ENCODE data around the gene CLEC3A. TPM values are rescaled to one million over a fixed set of nuclear protein-coding genes. Genes with fewer than 3 reads are reported as not detected.

Gene CLEC3A
- total and polyA plus RNA-seq, 2 donors (not counting 1 experiment from before 2014, with no cell fraction given): not detected

GRCh38 chr16:77993111-77993985, 29.0 kb upstream of the CLEC3A start:
- no peak overlapping the region for H3K4me2 ChIP-seq (replicated peaks; ENCODE audit: low read depth, low read length, poor library complexity, severe bottlenecking)
- no peaks in the 10 kb centered on the region for H3K4me1 ChIP-seq (ENCODE audit: control insufficient read depth in 2 of 2, insufficient read depth in 2 of 2, low read length in 2 of 2)
- intact Hi-C loops (cut with micrococcal nuclease): no loop called here
- Mint-ChIP-seq H3K4me1 (no peaks in the 10 kb centered on the region), H3K4me3 (no peak overlapping the region), H3K27ac (no peak overlapping the region), H3K9me3 (ENCODE audit: insufficient read depth) (peaks cover 9% of the 10 kb centered on the region), H3K27me3 (peaks cover 10% of the 10 kb centered on the region)
- H3K36me3 ChIP-seq (replicated peaks in 1 of 2; ENCODE audit: control extremely low read depth in 1 of 2, control insufficient read depth in 1 of 2, extremely low read depth in 1 of 2, insufficient read depth in 2 of 2, low read length in 1 of 2): no peaks in the 10 kb centered on the region
- H3K9me3 ChIP-seq (ENCODE audit: control extremely low read depth in 1 of 3, control insufficient read depth in 2 of 3, insufficient read depth in 1 of 3, low read length in 2 of 3): peaks cover 0 to 22% (median 0%) of the 10 kb centered on the region in 3 donors
- ATAC-seq (ENCODE audit: low read depth): no peak
- DNase-seq: no peak
- no peak overlapping the region for H3K27ac ChIP-seq (ENCODE audit: low read length in 2 of 2)
- no peak overlapping the region for H3K9ac ChIP-seq (ENCODE audit: low read length)
- H2AFZ ChIP-seq (ENCODE audit: insufficient read depth, low read depth, low read length, poor library complexity, severe bottlenecking): no peak overlapping the region
- TF ChIP-seq EZH2 (IDR thresholded peaks at IDR 0.05; ENCODE audit: borderline replicate concordance, insufficient read depth, low read depth, low read length, poor library complexity, severe bottlenecking): no peak
- TF ChIP-seq CTCF (IDR thresholded peaks at IDR 0.05): no peak
- CTCF ChIA-PET: interaction anchor here (0.6 to 1.9 kb wide), 2 partner anchors 11 to 23 kb away, joined by 3 to 10 read pairs; no protein-coding TSS in a partner anchor
- POLR2A ChIA-PET: no interaction called here
- WGBS (ENCODE audit: insufficient coverage): 61% methylated on average over 2 of the region's 6 CpGs
- no peaks in the 10 kb centered on the region for H3K79me2 ChIP-seq (ENCODE audit: control insufficient read depth, insufficient read depth, low read length)
- no peak overlapping the region for H3K4me3 ChIP-seq (ENCODE audit: control extremely low read depth in 1 of 5, extremely low read depth in 1 of 5, insufficient read depth in 1 of 5, low read depth in 2 of 5, low read length in 4 of 5)
- no peaks in the 10 kb centered on the region for H4K20me1 ChIP-seq (ENCODE audit: control insufficient read depth, insufficient read depth, low read length, poor library complexity, severe bottlenecking)
- no peaks in the 10 kb centered on the region for H3K27me3 ChIP-seq (replicated peaks in 1 of 4; ENCODE audit: control extremely low read depth in 1 of 4, control insufficient read depth in 3 of 4, insufficient read depth in 4 of 4, low read length in 3 of 4)

- H3K9ac ChIP-seq (ENCODE audit: low read length): no peak overlapping the region
- POLR2A ChIA-PET: no interaction called here
These were observed 26.4 kb upstream of the CLEC3A start for GRCh38 chr16:77995843-77996455.

More at GRCh38 chr16:77995843-77996455, 26.4 kb upstream of the CLEC3A start:
- H3K9me3 Mint-ChIP-seq (ENCODE audit: insufficient read depth): peaks cover 9% of the 10 kb centered on the region
- Histone ChIP-seq H2AFZ (ENCODE audit: insufficient read depth, low read depth, low read length, poor library complexity, severe bottlenecking) (no peak overlapping the region), H4K20me1 (ENCODE audit: control insufficient read depth, insufficient read depth, low read length, poor library complexity, severe bottlenecking) (no peaks in the 10 kb centered on the region), H3K36me3 (replicated peaks in 1 of 2; ENCODE audit: control extremely low read depth in 1 of 2, control insufficient read depth in 1 of 2, extremely low read depth in 1 of 2, insufficient read depth in 2 of 2, low read length in 1 of 2) (no peaks in the 10 kb centered on the region), H3K79me2 (ENCODE audit: control insufficient read depth, insufficient read depth, low read length) (no peaks in the 10 kb centered on the region), H3K27ac (ENCODE audit: low read length in 2 of 2) (no peak overlapping the region), H3K4me1 (ENCODE audit: control insufficient read depth in 2 of 2, insufficient read depth in 2 of 2, low read length in 2 of 2) (no peaks in the 10 kb centered on the region), H3K4me2 (replicated peaks; ENCODE audit: low read depth, low read length, poor library complexity, severe bottlenecking) (no peak overlapping the region), H3K27me3 (replicated peaks in 1 of 4; ENCODE audit: control extremely low read depth in 1 of 4, control insufficient read depth in 3 of 4, insufficient read depth in 4 of 4, low read length in 3 of 4) (no peaks in the 10 kb centered on the region), H3K4me3 (ENCODE audit: control extremely low read depth in 1 of 5, extremely low read depth in 1 of 5, insufficient read depth in 1 of 5, low read depth in 2 of 5, low read length in 4 of 5) (no peak overlapping the region), H3K9me3 (ENCODE audit: control extremely low read depth in 1 of 3, control insufficient read depth in 2 of 3, insufficient read depth in 1 of 3, low read length in 2 of 3) (peaks cover 0 to 22% (median 0%) of the 10 kb centered on the region in 3 donors)
- H3K4me3 Mint-ChIP-seq: no peak overlapping the region
- H3K27me3 Mint-ChIP-seq: peaks cover 9% of the 10 kb centered on the region
- TF ChIP-seq EZH2 (IDR thresholded peaks at IDR 0.05; ENCODE audit: borderline replicate concordance, insufficient read depth, low read depth, low read length, poor library complexity, severe bottlenecking): no peak
- no peak for TF ChIP-seq CTCF (IDR thresholded peaks at IDR 0.05)
- H3K27ac Mint-ChIP-seq: no peak overlapping the region
- CTCF ChIA-PET: no interaction called here
- DNase-seq (no peak), ATAC-seq (ENCODE audit: low read depth) (no peak)
- intact Hi-C loops (cut with micrococcal nuclease): no loop called here
- no peaks in the 10 kb centered on the region for H3K4me1 Mint-ChIP-seq
- 100% methylated on average over 3 of the region's 7 CpGs for WGBS (ENCODE audit: insufficient coverage)

Measured in B cell (primary cell).